ENCODE measurements around the gene RASGEF1B.

DNA sequence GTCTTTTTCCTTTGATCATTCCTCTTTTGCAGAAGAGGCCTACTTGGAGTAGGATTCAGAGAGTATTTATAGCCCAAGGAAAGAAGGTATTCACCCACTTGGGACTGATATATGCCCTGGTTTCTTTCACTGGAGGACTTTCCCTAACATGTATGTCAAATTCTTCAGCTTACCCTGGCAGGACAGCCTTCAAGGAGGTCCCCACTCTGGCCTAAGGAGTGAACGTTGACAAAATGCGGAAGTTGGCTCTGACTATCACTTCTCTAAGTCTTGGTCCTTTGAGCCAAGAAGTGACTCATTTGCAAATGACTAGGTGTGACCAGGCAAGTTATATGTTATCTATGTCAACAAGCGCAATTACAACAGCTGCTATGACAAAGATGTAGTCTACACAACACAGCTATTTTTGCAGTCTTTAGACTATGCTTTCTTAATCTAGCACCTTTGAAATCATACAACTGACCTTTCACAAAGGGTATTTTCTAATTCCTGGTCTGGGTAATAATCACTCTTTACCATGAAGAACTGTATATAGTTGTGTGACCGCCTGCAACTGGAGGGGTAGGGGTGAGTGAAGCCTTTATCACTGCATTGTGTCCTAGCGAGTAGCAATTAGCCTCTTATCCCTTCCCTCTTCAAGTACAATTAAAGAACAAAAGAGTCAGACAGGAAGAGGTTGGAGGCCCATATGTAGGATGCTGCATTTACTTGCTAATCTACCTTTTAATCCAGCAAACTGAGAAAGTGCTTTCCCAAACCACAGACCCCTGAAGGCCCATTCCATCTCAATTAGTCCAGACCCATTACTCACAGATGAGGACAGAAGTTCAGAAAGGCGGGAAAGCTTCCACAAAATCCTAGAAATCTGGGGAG lies 50.1 kb downstream of the RASGEF1B start:
- TF ChIP-seq, protein P1, sequence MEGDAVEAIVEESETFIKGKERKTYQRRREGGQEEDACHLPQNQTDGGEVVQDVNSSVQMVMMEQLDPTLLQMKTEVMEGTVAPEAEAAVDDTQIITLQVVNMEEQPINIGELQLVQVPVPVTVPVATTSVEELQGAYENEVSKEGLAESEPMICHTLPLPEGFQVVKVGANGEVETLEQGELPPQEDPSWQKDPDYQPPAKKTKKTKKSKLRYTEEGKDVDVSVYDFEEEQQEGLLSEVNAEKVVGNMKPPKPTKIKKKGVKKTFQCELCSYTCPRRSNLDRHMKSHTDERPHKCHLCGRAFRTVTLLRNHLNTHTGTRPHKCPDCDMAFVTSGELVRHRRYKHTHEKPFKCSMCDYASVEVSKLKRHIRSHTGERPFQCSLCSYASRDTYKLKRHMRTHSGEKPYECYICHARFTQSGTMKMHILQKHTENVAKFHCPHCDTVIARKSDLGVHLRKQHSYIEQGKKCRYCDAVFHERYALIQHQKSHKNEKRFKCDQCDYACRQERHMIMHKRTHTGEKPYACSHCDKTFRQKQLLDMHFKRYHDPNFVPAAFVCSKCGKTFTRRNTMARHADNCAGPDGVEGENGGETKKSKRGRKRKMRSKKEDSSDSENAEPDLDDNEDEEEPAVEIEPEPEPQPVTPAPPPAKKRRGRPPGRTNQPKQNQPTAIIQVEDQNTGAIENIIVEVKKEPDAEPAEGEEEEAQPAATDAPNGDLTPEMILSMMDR (conservative IDR thresholded peaks at IDR 0.05; ENCODE audit: low read depth, low read length): no peak
- TF ChIP-seq EZH2 (IDR thresholded peaks at IDR 0.05; ENCODE audit: low read length, unreplicated experiment): no peak

Data from PC-3 (cell line).